ENCODE data around the gene ITFG2. TPM values are rescaled to one million over a fixed set of nuclear protein-coding genes. Genes with fewer than 3 reads are reported as not detected.

ITFG2 gene
- total RNA-seq, 2 experiments from 2014 or later: 66.2 to 66.8 TPM

DNA sequence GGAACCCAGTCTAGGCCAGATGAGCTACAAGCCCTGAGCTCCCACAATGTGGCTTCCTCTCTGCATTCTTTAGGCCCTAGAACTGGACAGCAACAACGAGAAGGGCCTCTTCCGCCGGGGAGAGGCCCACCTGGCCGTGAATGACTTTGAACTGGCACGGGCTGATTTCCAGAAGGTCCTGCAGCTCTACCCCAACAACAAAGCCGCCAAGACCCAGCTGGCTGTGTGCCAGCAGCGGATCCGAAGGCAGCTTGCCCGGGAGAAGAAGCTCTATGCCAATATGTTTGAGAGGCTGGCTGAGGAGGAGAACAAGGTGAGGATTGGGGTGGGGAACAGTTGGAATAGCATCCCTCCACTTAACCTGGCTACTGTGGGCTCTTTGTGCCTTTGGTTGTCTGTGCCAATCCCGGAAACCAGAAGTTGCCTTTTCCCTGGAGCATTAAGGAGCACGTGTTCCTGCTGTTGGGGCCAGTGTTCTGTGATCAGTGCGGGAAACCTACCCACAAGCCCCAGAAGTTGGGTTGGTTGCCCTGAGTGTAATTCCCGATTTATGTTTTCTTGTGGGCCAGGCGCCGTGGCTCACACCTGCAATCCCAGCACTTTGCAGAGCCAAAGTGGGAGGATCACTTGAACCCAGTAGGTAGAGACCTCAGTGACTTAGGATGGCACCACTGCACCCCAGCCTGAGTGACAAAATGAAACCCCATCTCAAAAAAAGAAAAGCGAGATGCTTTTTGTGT, 11.3 kb upstream of the ITFG2 start:
- no peak for DNase-seq
- Mint-ChIP-seq H3K27ac (no peak overlapping the region), H3K4me3 (no peak overlapping the region), H3K36me3 (peaks cover 38% of the 10 kb centered on the region), H3K27me3 (no peaks in the 10 kb centered on the region), H3K4me1 (peaks cover 25% of the 10 kb centered on the region), H3K9me3 (no peaks in the 10 kb centered on the region)
- no peak for ATAC-seq (ENCODE audit: low read depth)
- POLR2A ChIA-PET: interaction anchor here (1.7 kb wide), 1 partner anchor 90 kb away, joined by 3 read pairs; the partner anchor contains the start of gene TULP3

DNA sequence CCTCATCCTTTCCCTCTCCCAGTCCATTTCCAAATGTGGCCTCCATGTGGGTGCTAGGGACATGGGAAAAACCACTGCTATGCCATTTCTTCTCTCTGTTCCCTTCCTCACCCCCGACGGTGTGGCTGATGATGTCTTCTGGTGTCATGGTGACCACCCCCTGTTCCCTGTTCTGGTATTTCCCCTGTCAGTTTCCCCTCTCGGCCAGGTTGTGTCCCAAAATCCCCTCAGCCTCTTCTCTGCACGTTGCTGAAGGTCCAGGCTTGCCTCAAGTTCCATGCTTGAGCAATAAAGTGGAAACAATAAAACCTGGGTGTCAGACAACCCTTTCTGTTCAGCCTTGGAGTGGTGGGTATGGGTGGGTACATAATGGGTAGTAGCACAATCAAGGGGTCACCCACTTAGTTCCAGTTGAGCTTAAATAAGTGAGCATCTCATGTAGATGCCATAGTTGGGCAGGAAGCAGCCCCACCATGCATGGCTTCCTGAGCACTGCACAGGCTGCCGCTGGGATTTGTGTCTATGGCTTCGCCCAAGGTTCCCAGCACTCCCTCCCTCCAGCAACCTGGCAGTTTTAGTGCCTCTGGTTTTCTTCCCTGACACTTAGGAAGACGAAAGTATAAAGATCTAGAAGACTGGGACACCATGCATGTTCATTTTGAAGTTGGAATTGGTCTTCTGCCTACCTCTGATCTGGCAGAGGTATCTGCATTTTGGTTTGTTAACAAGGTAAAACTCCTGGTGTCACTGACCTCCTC, 8.7 kb upstream of the ITFG2 start:
- Mint-ChIP-seq H3K36me3 (peaks cover 30% of the 10 kb centered on the region), H3K27me3 (no peaks in the 10 kb centered on the region), H3K27ac (no peak overlapping the region), H3K9me3 (no peaks in the 10 kb centered on the region), H3K4me3 (no peak overlapping the region), H3K4me1 (peaks cover 11% of the 10 kb centered on the region)
- ATAC-seq (ENCODE audit: low read depth) (no peak), DNase-seq (no peak)
- POLR2A ChIA-PET: no interaction called here

DNA sequence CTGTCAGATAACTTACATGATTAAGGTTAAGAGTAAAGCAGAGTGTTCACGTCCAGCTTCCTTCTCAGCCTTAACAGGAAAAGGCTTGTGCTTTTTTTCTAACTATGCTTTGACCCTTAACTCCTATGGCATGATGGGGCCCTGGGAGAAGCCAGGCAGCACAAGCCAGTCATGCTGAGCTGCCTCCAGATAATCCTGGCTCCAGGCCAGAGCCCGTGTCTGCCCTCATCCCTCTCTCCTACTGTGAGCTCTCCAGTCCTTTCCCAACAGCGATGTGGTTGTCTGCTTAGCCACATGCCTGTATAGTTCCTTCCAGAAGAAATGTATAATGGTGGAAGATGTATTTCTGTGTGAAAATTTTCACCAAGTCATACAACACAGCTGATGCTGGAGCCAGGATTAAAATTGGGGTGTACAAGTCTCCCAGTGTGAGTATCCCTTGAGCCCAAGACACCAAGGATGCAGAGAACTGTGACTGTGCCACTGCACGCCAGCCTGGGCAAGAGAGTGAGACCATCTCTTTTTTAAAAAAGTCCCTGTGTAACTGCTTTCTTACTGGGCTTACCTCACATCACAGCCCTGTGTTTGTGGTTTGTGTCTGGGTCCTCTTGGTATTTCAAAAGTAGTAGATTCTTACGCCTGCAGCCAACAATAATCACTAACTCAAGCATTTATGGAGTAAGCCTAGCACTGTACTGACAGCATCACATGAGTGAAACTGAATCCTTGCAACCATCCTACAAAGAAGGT, 7.9 kb upstream of the ITFG2 start:
- H3K27me3 Mint-ChIP-seq: no peaks in the 10 kb centered on the region
- H3K4me3 Mint-ChIP-seq: no peak overlapping the region
- peaks cover 29% of the 10 kb centered on the region for H3K36me3 Mint-ChIP-seq
- POLR2A ChIA-PET: no interaction called here
- peak overlapping the region; percentile 56 for H3K27ac Mint-ChIP-seq
- no peaks in the 10 kb centered on the region for H3K9me3 Mint-ChIP-seq
- ATAC-seq (ENCODE audit: low read depth) (no peak), DNase-seq (peak; percentile 10)
- peaks cover 5% of the 10 kb centered on the region for H3K4me1 Mint-ChIP-seq

DNA sequence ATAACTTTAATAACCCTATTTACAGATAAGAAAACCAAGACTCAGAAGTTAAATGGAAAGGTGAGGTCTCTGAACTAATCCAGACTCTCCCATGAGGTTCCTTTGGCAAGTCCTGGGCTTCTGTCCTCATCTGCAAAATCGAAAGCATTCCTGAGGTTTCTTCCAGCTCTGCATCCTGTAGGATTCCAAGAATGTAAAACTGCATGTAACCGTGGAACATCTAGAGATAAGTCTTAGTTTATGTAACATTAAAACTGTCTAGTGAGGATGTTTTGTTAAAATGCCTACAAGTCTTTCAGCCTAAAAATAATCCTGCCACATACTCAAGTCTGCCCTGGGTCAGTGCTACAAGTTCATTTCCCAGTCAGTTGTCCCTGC, 7.3 kb upstream of the ITFG2 start:
- no peak overlapping the region for H3K4me3 Mint-ChIP-seq
- no peak for DNase-seq
- H3K4me1 Mint-ChIP-seq: peaks cover 3% of the 10 kb centered on the region
- POLR2A ChIA-PET: no interaction called here
- H3K9me3 Mint-ChIP-seq: no peaks in the 10 kb centered on the region
- no peak for ATAC-seq (ENCODE audit: low read depth)
- no peak overlapping the region for H3K27ac Mint-ChIP-seq
- H3K36me3 Mint-ChIP-seq: peaks cover 25% of the 10 kb centered on the region
- H3K27me3 Mint-ChIP-seq: no peaks in the 10 kb centered on the region

DNA sequence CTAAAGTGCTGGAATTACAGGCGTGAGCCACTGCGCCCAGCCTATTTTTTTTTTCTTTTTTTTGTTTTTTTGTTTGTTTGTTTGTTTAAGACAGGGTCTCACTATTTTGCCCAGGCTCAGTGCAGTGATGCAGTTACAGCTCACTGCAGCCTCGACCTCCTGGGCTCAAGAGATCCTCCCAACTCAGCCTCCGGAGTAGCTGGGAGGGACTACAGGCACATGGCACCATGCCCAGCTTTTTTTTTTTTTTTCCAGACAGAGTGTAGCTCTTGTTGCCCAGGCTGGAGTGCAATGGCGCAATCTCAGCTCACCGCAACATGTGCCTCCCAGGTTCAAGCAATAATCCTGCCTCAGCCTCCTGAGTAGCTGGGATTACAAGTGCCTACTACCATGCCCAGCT, 5.8 kb upstream of the ITFG2 start:
- Mint-ChIP-seq H3K27me3 (no peaks in the 10 kb centered on the region), H3K9me3 (no peaks in the 10 kb centered on the region), H3K36me3 (peaks cover 16% of the 10 kb centered on the region), H3K4me3 (no peak overlapping the region), H3K4me1 (peaks cover 6% of the 10 kb centered on the region), H3K27ac (no peak overlapping the region)
- ATAC-seq (ENCODE audit: low read depth): no peak
- DNase-seq: no peak
- POLR2A ChIA-PET: no interaction called here

DNA sequence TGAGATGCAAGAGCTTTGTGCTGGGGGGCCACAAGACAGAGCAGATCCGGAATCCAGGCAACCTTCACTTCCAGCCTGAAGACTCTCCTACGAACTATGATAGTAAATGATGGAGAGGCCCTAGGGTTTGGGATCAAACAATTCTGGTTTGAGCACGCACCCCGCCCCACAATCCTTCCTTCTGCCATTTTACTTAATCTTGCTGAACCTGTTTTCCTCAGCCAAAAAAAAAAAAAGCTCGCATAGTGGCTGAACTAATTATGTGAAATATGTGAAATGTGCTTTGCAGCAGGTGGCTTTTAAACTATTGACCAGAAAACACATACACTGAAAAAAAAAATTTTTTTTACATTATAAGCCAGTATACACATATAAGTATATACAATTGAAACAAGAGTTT, 667 bp upstream of the ITFG2 start:
- peak overlapping the region; percentile 99 for H3K4me3 Mint-ChIP-seq
- peaks cover 22% of the 10 kb centered on the region for H3K4me1 Mint-ChIP-seq

DNA sequence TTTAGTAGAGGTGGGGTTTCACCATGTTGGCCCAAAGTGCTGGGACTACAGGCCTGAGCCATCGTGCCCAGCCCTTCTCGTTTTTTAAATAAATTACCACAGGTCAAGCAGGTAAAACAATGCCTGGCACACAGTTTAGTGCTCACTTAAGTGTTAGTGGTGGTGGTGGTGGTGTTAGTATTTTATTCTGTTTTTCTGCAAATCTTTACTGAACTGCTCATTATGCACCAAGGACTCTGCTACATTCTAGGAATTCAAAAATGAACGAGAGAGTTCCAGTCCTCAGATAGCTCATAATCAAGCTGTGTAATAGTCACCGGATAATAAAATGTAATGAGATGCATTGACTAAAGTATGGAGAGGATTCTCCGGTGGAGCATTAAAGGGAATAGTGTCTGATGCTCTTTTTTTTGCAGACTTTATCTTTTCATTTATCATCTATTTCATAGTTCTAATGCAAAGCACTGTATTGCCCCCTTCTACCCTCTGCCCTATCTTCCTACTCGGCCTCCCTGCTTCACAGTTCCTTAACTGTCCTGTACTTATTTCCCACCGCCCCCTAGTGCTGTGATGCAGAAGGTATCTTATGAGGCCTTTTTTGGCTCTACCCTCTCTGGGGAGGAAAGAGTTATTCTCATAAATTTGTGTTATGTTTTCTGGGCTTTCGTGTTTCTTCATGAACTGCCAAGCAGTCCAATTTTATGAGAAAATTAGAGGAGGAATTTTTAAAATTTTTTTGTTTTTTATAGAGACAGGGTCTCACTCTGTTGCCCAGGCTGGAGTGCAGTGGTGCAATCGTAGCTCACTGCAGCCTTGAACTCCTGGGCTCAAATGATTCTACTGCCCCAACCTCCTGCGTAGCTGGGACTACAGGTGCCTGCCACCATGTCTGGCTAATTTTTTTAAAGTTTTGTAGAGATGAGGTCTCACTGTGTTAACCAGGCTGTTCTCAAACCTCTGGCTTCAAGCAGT, 1.0 kb downstream of the ITFG2 start:
- Mint-ChIP-seq H3K4me1 (peaks cover 20% of the 10 kb centered on the region), H3K9me3 (no peaks in the 10 kb centered on the region), H3K36me3 (peaks cover 9% of the 10 kb centered on the region), H3K27me3 (no peaks in the 10 kb centered on the region), H3K4me3 (peak overlapping the region; percentile 99), H3K27ac (peak overlapping the region; percentile 99)
- POLR2A ChIA-PET: interaction anchor here (1.3 to 3.5 kb wide), 4 partner anchors 18 to 131 kb away, joined by 3 to 23 read pairs (median 14); partner anchors contain the start of genes FKBP4, FOXM1 and RHNO1
- peak; percentile 18 for ATAC-seq (ENCODE audit: low read depth)
- DNase-seq: no peak

More for the DNA sequence above, 667 bp upstream of the ITFG2 start:
- POLR2A ChIA-PET: interaction anchor here (3.3 to 3.5 kb wide), 2 partner anchors 17 to 120 kb away, joined by 22 to 23 read pairs; partner anchors contain the start of gene FKBP4
- Mint-ChIP-seq H3K27ac (peak overlapping the region; percentile 30), H3K36me3 (peaks cover 4% of the 10 kb centered on the region), H3K27me3 (no peaks in the 10 kb centered on the region), H3K9me3 (no peaks in the 10 kb centered on the region)
- ATAC-seq (ENCODE audit: low read depth): no peak
- DNase-seq: no peak

DNA sequence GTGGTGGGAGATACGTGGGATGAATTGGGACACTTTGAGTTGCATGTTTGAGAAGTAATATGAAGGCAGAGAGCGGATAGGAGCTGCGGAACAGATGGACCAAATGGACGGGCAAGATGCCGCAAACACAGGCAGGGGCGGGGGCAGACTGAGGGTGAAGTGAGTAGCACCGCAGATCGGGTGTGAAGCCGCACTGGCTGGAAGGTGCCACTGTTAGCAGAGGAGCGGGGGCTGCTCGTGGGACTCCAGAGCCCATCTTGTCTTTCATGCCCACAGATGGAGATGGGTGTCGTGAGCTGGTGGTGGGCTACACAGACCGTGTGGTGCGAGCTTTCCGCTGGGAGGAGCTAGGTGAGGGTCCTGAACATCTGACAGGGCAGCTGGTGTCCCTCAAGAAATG, 7.3 kb downstream of the ITFG2 start:
- POLR2A ChIA-PET: no interaction called here
- no peak for DNase-seq
- peaks cover 7% of the 10 kb centered on the region for H3K4me1 Mint-ChIP-seq
- no peaks in the 10 kb centered on the region for H3K27me3 Mint-ChIP-seq
- ATAC-seq (ENCODE audit: low read depth): no peak
- no peak overlapping the region for H3K4me3 Mint-ChIP-seq
- H3K9me3 Mint-ChIP-seq: no peaks in the 10 kb centered on the region
- no peak overlapping the region for H3K27ac Mint-ChIP-seq
- peaks cover 15% of the 10 kb centered on the region for H3K36me3 Mint-ChIP-seq

DNA sequence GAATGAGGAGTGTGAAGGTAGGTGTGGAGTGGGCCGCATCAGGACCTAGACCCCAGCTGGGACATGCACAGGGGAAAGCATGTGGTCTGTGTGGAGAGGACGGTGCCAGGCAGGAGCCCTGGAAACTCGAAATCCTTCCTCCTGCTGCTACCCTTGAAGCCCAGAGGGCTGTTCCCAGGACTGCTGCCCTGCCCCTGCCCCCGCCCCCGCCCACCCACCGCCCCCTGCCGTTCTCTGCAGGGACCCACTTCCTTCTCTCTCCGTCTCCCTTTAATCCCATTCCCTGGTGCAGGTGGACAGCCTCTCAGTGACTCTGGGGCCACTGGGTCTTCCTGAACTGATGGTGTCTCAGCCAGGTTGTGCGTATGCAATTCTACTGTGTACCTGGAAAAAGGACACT, 8.0 kb downstream of the ITFG2 start:
- H3K4me1 Mint-ChIP-seq: peaks cover 3% of the 10 kb centered on the region
- POLR2A ChIA-PET: no interaction called here
- no peak overlapping the region for H3K4me3 Mint-ChIP-seq
- peaks cover 14% of the 10 kb centered on the region for H3K36me3 Mint-ChIP-seq
- DNase-seq (no peak), ATAC-seq (ENCODE audit: low read depth) (no peak)
- no peaks in the 10 kb centered on the region for H3K9me3 Mint-ChIP-seq
- H3K27ac Mint-ChIP-seq: no peak overlapping the region
- no peaks in the 10 kb centered on the region for H3K27me3 Mint-ChIP-seq

DNA sequence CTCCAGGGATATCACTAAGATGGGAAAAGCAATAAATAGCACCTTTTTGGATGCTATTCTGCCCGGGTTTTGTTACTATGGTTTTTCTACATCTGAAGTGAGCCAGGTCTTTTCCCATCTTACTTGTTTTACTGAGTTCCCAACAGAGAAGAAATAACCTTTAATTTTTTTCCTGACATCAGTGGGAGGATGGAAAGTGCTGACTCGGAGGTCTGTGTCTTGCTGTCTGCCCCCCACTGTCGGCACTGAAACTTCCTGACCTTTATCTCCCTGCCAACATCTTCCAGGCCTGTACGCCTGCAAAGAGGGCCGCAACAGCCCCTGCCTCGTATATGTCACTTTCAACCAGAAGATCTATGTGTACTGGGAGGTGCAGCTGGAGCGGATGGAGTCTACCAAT, 11.0 kb downstream of the ITFG2 start:
- H3K36me3 Mint-ChIP-seq: peaks cover 9% of the 10 kb centered on the region
- H3K4me3 Mint-ChIP-seq: no peak overlapping the region
- ATAC-seq (ENCODE audit: low read depth): no peak
- H3K27me3 Mint-ChIP-seq: no peaks in the 10 kb centered on the region
- no peaks in the 10 kb centered on the region for H3K9me3 Mint-ChIP-seq
- no peaks in the 10 kb centered on the region for H3K4me1 Mint-ChIP-seq
- POLR2A ChIA-PET: no interaction called here
- no peak for DNase-seq
- no peak overlapping the region for H3K27ac Mint-ChIP-seq

DNA sequence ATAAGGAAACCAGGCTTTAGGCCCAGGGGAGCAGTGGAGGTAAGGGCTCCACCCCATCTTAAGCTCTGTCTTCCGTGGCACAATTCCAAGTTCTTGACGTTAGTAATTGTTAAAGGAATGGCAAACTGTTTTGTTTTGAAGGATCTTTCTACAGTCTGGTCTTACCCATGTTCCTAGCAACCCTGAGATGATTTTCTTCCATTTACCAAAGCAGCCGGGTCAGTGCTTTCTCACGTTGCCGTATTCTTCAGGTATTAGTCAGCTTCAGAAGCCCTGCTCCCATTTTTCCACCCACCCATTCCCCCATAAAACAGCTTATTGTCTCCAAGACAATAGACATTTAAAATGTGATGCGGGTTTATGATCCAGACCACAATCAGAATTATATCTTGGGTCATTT, 12.1 kb downstream of the ITFG2 start:
- POLR2A ChIA-PET: no interaction called here
- H3K4me1 Mint-ChIP-seq: no peaks in the 10 kb centered on the region
- H3K36me3 Mint-ChIP-seq: peaks cover 9% of the 10 kb centered on the region
- DNase-seq: no peak
- no peak overlapping the region for H3K27ac Mint-ChIP-seq
- H3K4me3 Mint-ChIP-seq: no peak overlapping the region
- no peaks in the 10 kb centered on the region for H3K9me3 Mint-ChIP-seq
- ATAC-seq (ENCODE audit: low read depth): no peak
- no peaks in the 10 kb centered on the region for H3K27me3 Mint-ChIP-seq

DNA sequence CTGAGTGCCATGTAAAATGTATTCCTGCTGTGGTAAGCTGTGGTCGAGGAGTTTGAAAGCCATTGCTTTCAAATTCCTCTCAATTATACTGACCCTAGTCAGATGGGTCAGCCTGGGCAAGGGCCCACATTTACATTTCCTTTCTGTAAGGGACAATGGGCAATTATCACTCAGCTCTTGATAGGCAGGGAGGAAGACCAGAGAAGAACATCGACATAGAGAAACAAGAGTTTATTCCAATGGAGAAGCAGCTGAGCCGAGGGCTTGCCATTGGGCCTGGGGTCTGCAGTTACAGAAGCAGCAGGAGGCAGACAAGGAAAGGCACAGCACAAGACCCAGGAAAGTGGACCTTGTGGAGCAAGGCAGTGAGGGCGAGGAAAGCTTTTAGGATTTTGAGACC, 12.7 kb downstream of the ITFG2 start:
- H3K4me1 Mint-ChIP-seq: no peaks in the 10 kb centered on the region
- no peaks in the 10 kb centered on the region for H3K27me3 Mint-ChIP-seq
- POLR2A ChIA-PET: no interaction called here
- no peaks in the 10 kb centered on the region for H3K9me3 Mint-ChIP-seq
- H3K4me3 Mint-ChIP-seq: no peak overlapping the region
- no peak overlapping the region for H3K27ac Mint-ChIP-seq
- DNase-seq (no peak), ATAC-seq (ENCODE audit: low read depth) (no peak)
- peaks cover 9% of the 10 kb centered on the region for H3K36me3 Mint-ChIP-seq

DNA sequence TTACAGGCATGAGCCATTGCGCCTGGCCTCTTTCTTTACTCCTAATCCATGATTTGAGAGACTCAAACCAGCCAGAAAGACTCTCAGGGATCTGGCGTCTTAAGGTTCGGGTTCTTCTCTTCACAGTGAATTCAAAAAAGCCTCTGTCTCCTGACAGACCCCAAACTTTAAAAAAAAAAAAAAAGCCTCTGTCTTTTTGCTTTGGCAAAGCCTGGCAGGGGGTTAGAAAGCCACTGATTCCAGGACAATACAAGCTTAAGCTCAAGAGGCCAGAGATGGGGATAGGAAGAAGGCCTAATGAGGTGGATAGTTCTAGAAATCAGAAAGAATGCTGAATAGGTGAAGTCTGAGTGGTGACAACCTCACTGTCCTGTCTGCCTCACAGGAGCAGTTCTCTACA, 13.6 kb downstream of the ITFG2 start:
- Mint-ChIP-seq H3K4me3 (no peak overlapping the region), H3K9me3 (no peaks in the 10 kb centered on the region), H3K4me1 (no peaks in the 10 kb centered on the region), H3K36me3 (peaks cover 6% of the 10 kb centered on the region), H3K27ac (no peak overlapping the region), H3K27me3 (no peaks in the 10 kb centered on the region)
- POLR2A ChIA-PET: no interaction called here
- no peak for DNase-seq
- ATAC-seq (ENCODE audit: low read depth): no peak

Data from activated naive CD8-positive, alpha-beta T cell treated with anti-CD3 and anti-CD28 coated beads, Interleukin-2, amount 10 ng/mL, durations not matched to agents 7 days and 5 days (primary cell).